GM20000 (cell line): ENCODE results near the gene IL17F.

Source experiments
- DNase-seq: peaks from one replicate; pipeline ENCODE4 v3.0.0; 2012; ENCODE audit warnings: low spot score
- CTCF ChIP-seq: IDR thresholded peaks from 2 replicates; pipeline ENCODE4 v1.5.1; 2012; ENCODE audit warnings: mild to moderate bottlenecking, control low read depth; ENCODE audit errors: extremely low read depth, missing control alignments

IL17F gene

GRCh38 chr6:52284131-52284459, 39.8 kb upstream of the IL17F start:
- TF ChIP-seq CTCF, result no peak
- DNase-seq, result peak; percentile 16

DNA sequence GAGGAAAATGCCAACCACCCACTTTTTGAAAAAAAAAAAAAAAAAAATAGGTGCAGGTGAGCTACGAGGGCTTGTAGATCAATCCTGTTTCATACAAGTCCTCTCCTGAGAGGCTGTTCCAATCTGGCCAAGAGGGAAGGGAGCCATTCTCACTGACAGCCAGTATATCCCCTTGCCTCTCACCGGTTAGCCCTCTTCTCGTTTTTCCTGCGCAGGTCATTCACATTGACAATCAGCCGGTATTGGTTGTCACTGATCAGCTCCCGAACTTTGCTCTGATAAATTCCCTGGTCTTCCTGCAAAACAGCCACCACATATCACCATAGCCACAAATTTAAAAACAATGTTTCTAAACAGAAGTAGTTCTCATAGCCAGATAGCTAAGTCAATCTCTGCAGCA, 38.8 kb upstream of the IL17F start:
- no peak for DNase-seq
- TF ChIP-seq CTCF, result no peak

GRCh38 chr6:52276130-52276529, 31.8 kb upstream of the IL17F start:
- no peak for DNase-seq
- TF ChIP-seq CTCF, result no peak

DNA sequence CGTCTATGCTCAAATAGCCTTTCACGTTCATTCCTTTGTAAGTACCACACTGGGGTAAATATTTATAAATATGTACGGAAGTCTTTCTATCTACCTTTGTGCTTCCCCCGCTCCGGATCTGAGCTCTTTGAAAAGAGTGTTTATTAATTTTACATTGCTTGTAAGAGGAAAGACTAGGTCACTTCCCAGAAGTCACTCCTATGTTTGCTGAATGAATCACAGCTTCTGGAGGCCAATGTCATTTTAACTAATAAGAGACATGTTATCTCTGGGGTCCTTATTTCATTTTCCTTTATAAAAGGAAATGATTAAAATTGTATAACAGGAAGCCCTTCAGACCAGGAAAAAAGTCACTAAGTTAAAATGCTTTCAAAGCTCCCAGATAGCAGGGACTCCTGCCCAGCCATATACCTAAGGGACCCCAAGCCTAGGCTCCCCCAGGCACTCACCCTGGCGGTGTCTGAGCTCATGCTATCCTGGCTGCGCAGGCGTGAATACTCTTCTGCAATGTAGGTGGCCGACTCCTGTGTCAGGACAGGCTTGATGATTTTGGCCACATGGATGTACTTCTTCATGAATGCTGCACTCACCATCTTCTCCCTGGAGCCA, 27.7 kb upstream of the IL17F start:
- DNase-seq, result no peak
- no peak for TF ChIP-seq CTCF

- peak; percentile 60 for DNase-seq
- peak; percentile 88 for TF ChIP-seq CTCF
These were observed 19.6 kb upstream of the IL17F start for GRCh38 chr6:52263709-52264540.

DNA sequence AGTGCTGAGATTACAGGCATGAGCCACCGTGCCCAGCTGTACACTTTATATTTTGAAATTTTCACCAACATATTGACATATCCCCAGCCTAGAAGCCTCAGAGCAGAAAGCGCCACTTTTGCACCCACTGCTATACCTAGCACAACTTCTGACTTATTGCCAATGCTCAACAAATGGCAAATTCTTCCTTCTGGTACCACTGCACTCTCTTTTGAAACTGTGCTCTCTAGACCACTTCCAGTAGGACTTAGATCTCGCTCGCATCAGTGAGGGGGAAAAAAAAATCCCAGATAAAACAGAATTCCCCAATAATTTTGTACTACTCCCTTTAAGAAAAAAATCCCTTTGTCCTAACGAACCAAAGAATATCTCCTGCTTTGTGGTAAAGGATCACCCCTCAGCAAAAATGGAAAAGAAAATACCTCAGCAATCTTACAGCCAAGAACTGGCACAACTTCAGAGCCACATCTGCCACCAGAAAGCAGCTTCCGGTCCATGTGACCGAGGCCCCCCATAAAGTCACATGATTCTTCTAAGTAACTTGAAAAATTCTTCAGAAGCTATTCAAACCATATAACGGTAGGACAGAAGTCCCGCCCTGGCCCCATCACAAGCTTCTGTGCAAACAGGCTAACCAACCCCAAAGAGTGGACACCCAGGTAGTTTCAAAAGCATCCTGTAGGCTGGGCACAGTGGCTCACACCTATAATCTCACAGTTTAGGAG, 18.5 kb upstream of the IL17F start:
- DNase-seq, result no peak
- TF ChIP-seq CTCF, result no peak

DNA sequence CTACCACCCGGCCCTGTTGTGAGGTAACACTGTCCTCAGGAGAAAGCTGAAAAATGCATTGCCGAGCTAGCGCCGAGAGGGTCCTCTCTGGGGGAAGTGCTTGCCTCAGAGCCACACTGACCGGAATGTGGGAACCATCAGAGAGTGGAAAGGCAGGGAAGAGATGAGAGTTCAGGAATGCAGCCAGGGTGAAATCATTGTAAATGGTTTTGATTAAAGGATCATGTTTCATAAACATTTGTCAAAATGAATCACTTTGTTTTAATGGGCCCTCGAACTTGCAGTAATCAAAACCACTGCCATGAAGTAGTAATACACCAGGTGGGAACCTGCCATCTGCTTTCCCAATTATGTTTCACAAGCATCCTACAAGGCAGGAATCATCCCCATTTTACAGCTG, 16.9 kb upstream of the IL17F start:
- DNase-seq, result no peak
- TF ChIP-seq CTCF, result no peak
